Gastrocnemius medialis (tissue), 4 donors: ENCODE results near the gene GRIK3.

Source experiments
- CTCF ChIP-seq, 5 experiments: fragments of 450-650 bp in 3 of 5; fragments of 200-600 bp in 2 of 5; sonication (generic) in 2 of 5; IDR thresholded peaks in 4 of 5; conservative IDR thresholded peaks in 1 of 5; 1 replicate in 4 of 5; 2 replicates in 1 of 5; pipeline ENCODE4 v1.5.1; 2016 to 2019; ENCODE audit warnings: antibody characterized with exemption in 5 of 5, mild to moderate bottlenecking in 3 of 5, moderate library complexity in 3 of 5
- POLR2A ChIP-seq, 2 donors: fragments of 450-650 bp; IDR thresholded peaks; one replicate each; pipeline ENCODE4 v1.6.1; 2017; ENCODE audit warnings: antibody characterized with exemption in 2 of 2, mild to moderate bottlenecking in 2 of 2, moderate library complexity in 2 of 2

- TF ChIP-seq CTCF (IDR thresholded peaks at IDR 0.05 in 4 of 5, conservative IDR thresholded peaks at IDR 0.05 in 1 of 5) = no peak
- TF ChIP-seq POLR2A (IDR thresholded peaks at IDR 0.05) = no peak
Observed at GRCh38 chr1:36752891-36753361, 281.4 kb downstream of the GRIK3 start.
